Coronary artery (tissue), 2 donors: ENCODE results near the gene INF2.
"Not testable (repeated sequence)": the region's sequence is repeated elsewhere in the genome, so short reads cannot be mapped to it uniquely, and the experiment has no call there.

Experiments used
- DNase-seq: peaks from one replicate; pipeline ENCODE4 v3.0.0-alpha.2; 2017; ENCODE audit warnings: low spot score
- H3K27ac ChIP-seq, 2 donors: fragments of 200-600 bp; sonication (generic); one replicate each; pipeline ENCODE4 v1.5.1; 2016 to 2019
- H3K4me3 ChIP-seq: fragments of 200-600 bp; sonication (generic); 2 replicates; pipeline ENCODE4 v1.5.1; 2016; ENCODE audit warnings: mild to moderate bottlenecking, moderate library complexity
- TF ChIP-seq, protein P1 (sequence below): fragments of 200-600 bp; sonication (generic); IDR thresholded peaks from one replicate; pipeline ENCODE4 v1.5.1; 2019; ENCODE audit warnings: antibody characterized with exemption

Gene INF2

GRCh38 chr14:104664588-104664987 lies 24.8 kb upstream of the INF2 start:
- TF ChIP-seq, protein P1, sequence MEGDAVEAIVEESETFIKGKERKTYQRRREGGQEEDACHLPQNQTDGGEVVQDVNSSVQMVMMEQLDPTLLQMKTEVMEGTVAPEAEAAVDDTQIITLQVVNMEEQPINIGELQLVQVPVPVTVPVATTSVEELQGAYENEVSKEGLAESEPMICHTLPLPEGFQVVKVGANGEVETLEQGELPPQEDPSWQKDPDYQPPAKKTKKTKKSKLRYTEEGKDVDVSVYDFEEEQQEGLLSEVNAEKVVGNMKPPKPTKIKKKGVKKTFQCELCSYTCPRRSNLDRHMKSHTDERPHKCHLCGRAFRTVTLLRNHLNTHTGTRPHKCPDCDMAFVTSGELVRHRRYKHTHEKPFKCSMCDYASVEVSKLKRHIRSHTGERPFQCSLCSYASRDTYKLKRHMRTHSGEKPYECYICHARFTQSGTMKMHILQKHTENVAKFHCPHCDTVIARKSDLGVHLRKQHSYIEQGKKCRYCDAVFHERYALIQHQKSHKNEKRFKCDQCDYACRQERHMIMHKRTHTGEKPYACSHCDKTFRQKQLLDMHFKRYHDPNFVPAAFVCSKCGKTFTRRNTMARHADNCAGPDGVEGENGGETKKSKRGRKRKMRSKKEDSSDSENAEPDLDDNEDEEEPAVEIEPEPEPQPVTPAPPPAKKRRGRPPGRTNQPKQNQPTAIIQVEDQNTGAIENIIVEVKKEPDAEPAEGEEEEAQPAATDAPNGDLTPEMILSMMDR = no peak
- no peak overlapping the region for H3K27ac ChIP-seq
- H3K4me3 ChIP-seq = no peak overlapping the region
- DNase-seq = no peak

- TF ChIP-seq, protein P1 = no peak
- Histone ChIP-seq H3K4me3 (no peak overlapping the region), H3K27ac (no peak overlapping the region)
- no peak for DNase-seq
Measured at GRCh38 chr14:104665114-104665656, 24.2 kb upstream of the INF2 start.

GRCh38 chr14:104665657-104666522 lies 23.5 kb upstream of the INF2 start:
- no peak overlapping the region for H3K4me3 ChIP-seq
- DNase-seq = no peak
- TF ChIP-seq, protein P1 = no peak
- no peak overlapping the region for H3K27ac ChIP-seq

DNA sequence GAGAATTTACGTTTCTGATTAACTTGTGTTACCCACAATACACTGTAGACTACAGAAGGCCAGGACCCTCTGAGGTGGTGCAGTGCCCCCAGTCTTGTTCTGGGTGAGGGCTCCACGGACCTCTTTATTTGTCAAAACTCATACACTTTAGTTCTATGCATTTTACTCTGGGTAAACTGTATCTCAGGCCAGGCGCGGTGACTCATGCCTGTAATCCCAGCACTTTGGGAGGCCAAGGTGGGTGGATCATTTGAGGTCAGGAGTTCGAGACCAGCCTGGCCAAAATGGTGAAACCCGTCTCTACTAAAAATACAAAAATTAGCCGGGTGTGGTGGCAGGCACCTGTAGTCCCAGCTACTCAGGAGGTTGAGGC lies 22.9 kb upstream of the INF2 start:
- H3K4me3 ChIP-seq, H3K27ac ChIP-seq, DNase-seq: not testable (repeated sequence)

- DNase-seq = no peak
- H3K27ac ChIP-seq = no peak overlapping the region
Measured at GRCh38 chr14:104666981-104667380, 22.4 kb upstream of the INF2 start.

GRCh38 chr14:104669697-104670096 lies 19.7 kb upstream of the INF2 start:
- H3K4me3 ChIP-seq = no peak overlapping the region
- DNase-seq = no peak
- TF ChIP-seq, protein P1 = no peak
- no peak overlapping the region for H3K27ac ChIP-seq

More at GRCh38 chr14:104666981-104667380, 22.4 kb upstream of the INF2 start:
- TF ChIP-seq, protein P1 = no peak
- no peak overlapping the region for H3K4me3 ChIP-seq

- H3K4me3 ChIP-seq, DNase-seq, H3K27ac ChIP-seq: not testable (repeated sequence)
Measured at GRCh38 chr14:104671330-104671977, 18.0 kb upstream of the INF2 start.

DNA sequence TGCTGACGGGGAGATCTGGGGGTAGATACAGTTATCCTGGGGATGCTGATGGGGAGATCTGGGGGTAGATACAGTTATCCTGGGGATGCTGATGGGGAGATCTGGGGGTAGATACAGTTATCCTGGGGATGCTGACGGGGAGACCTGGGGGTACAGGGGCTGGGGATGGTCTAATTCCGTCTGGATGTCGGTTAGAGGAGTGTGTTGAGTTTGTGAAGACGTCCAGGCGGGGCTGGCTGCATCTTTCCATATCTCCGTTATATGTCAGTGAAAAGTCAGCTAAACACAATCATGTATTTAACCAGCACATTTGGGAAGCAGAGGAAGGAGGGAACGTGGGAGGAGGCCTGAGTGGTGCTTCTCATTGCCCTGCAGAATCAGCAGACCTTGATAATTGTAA lies 17.3 kb upstream of the INF2 start:
- H3K27ac ChIP-seq, H3K4me3 ChIP-seq, DNase-seq: not testable (repeated sequence)
